Panc1 (cell line): ENCODE measurements around the gene DAZAP1.

Source experiments
- SIN3A ChIP-seq: IDR thresholded peaks from 2 replicates; pipeline ENCODE4 v1.6.1; 2012; ENCODE audit warnings: low read depth, mild to moderate bottlenecking, low read length, moderate library complexity, borderline replicate concordance; ENCODE audit not compliant: insufficient read depth
- TF ChIP-seq, protein P1 (sequence below): fragments of 450-650 bp; IDR thresholded peaks from 2 replicates; pipeline ENCODE4 v1.5.1; 2017; ENCODE audit warnings: mild to moderate bottlenecking

DNA sequence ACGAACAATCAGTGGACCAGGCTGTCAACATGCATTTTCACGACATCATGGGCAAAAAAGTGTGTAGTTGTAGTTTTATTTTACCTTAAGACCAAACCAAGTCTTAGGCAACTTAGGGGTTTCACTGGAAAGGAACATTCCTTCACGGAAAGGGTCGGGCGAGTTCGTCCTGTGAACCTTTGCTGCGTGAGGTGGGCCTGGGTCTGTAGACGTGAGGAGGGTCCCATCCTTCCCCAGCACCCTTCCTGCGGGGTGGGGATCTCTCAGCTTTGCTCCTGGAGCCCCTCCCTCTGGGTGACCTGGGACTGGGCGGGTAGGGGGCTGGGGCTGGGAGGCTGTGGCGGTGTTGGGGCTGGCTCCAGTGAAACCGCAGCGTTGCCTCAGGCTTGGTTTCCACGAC lies 18.5 kb downstream of the DAZAP1 start:
- TF ChIP-seq SIN3A, result no peak
- TF ChIP-seq, protein P1, sequence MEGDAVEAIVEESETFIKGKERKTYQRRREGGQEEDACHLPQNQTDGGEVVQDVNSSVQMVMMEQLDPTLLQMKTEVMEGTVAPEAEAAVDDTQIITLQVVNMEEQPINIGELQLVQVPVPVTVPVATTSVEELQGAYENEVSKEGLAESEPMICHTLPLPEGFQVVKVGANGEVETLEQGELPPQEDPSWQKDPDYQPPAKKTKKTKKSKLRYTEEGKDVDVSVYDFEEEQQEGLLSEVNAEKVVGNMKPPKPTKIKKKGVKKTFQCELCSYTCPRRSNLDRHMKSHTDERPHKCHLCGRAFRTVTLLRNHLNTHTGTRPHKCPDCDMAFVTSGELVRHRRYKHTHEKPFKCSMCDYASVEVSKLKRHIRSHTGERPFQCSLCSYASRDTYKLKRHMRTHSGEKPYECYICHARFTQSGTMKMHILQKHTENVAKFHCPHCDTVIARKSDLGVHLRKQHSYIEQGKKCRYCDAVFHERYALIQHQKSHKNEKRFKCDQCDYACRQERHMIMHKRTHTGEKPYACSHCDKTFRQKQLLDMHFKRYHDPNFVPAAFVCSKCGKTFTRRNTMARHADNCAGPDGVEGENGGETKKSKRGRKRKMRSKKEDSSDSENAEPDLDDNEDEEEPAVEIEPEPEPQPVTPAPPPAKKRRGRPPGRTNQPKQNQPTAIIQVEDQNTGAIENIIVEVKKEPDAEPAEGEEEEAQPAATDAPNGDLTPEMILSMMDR, result no peak
